HepG2 (cell line): ENCODE data around the gene TJP3. TPM values are rescaled to one million over a fixed set of nuclear protein-coding genes. Genes with fewer than 3 reads are reported as not detected.

Experiments
- AGO2 ChIP-seq: fragments of 200-400 bp; formaldehyde crosslinking; optimal IDR thresholded peaks from 2 replicates; pipeline ENCODE3; 2017; ENCODE audit warnings: mild to moderate bottlenecking, low read depth, low read length, moderate library complexity
- ATF4 ChIP-seq, 2 experiments: fragments of 450-650 bp in 1 of 2; sonication (generic) in 1 of 2; formaldehyde crosslinking; IDR thresholded peaks; 2 replicates each; pipeline versions ENCODE4 v1.5.0 to v1.8.0; 2020 to 2022; ENCODE audit warnings: mild to moderate bottlenecking in 1 of 2, missing genetic modification reagents in 1 of 2
- FOXK1 ChIP-seq: sonication (generic); formaldehyde crosslinking; IDR thresholded peaks from 2 replicates; pipeline ENCODE4 v1.4.0; 2020; ENCODE audit warnings: low read depth, missing genetic modification reagents, borderline replicate concordance
- LBX2 ChIP-seq: sonication (generic); formaldehyde crosslinking; IDR thresholded peaks from 2 replicates; pipeline ENCODE4 v1.5.0; 2020; ENCODE audit warnings: missing genetic modification reagents, mild to moderate bottlenecking, borderline replicate concordance
- MAF1 ChIP-seq: sonication (generic); formaldehyde crosslinking; IDR thresholded peaks from 2 replicates; pipeline ENCODE4 v1.5.0; 2020; ENCODE audit warnings: missing genetic modification reagents, borderline replicate concordance
- MATR3 ChIP-seq: sonication (generic); formaldehyde crosslinking; IDR thresholded peaks from 2 replicates; pipeline ENCODE4 v1.4.0; 2020; ENCODE audit warnings: missing genetic modification reagents
- NONO ChIP-seq, 2 experiments: fragments of 450-650 bp in 1 of 2; sonication (generic) in 1 of 2; formaldehyde crosslinking in 1 of 2; IDR thresholded peaks in 1 of 2; conservative IDR thresholded peaks in 1 of 2; 2 replicates each; pipeline versions ENCODE4 v1.6.1 to v1.8.0; 2017 to 2022; ENCODE audit warnings: mild to moderate bottlenecking in 1 of 2, missing genetic modification reagents in 1 of 2, moderate library complexity in 1 of 2
- ZNF30 ChIP-seq: sonication (generic); formaldehyde crosslinking; IDR thresholded peaks from 2 replicates; pipeline ENCODE4 v1.5.0; 2020; ENCODE audit warnings: mild to moderate bottlenecking, missing genetic modification reagents
- ZNF362 ChIP-seq: sonication (generic); formaldehyde crosslinking; IDR thresholded peaks from 2 replicates; pipeline ENCODE4 v1.4.0; 2020; ENCODE audit warnings: missing genetic modification reagents, mild to moderate bottlenecking, borderline replicate concordance
- ZNF430 ChIP-seq: sonication (generic); formaldehyde crosslinking; IDR thresholded peaks from 2 replicates; pipeline ENCODE4 v1.9.0; 2021; ENCODE audit warnings: mild to moderate bottlenecking, missing genetic modification reagents
- ZNF557 ChIP-seq: sonication (generic); formaldehyde crosslinking; IDR thresholded peaks from 2 replicates; pipeline ENCODE4 v1.4.0; 2020; ENCODE audit warnings: missing genetic modification reagents
- ZNF747 ChIP-seq: sonication (generic); formaldehyde crosslinking; IDR thresholded peaks from 2 replicates; pipeline ENCODE4 v1.8.1; 2023; ENCODE audit warnings: missing genetic modification reagents, mild to moderate bottlenecking, borderline replicate concordance
- ZNF781 ChIP-seq: sonication (generic); formaldehyde crosslinking; IDR thresholded peaks from 2 replicates; pipeline ENCODE4 v1.5.1; 2020; ENCODE audit warnings: borderline replicate concordance, mild to moderate bottlenecking, missing genetic modification reagents; ENCODE audit errors: not compliant biosample characterization
- polyA plus RNA-seq, 8 experiments: library from polyadenylated mRNA; depleted of rRNA in 3 of 8; stranded (reverse) in 7 of 8; unstranded in 1 of 8; fragments of >200 nt; fragmentation: Illumina TruSeq in 4 of 8; extraction: Trizol in 4 of 8; gene quantifications; 2 replicates each; pipeline versions ENCODE4 v1.2.1 to v1.2.3, GENCODE V29; 2011 to 2016; ENCODE audit warnings: low read depth in 4 of 8, missing spikeins in 1 of 8, mixed read lengths in 1 of 8; ENCODE audit not compliant: insufficient read depth in 1 of 8
- total RNA-seq, 5 experiments: library from RNA; depleted of rRNA; stranded (reverse); fragments of >200 nt; fragmentation: Illumina TruSeq; extraction: Trizol; gene quantifications; 2 replicates each; pipeline ENCODE4 v1.2.3, GENCODE V29; 2016; ENCODE audit warnings: low read depth in 1 of 5
- TF ChIP-seq, protein P1 (sequence below): sonication (generic); formaldehyde crosslinking; IDR thresholded peaks from 2 replicates; pipeline ENCODE4 v1.4.0; 2020; ENCODE audit warnings: mild to moderate bottlenecking, missing genetic modification reagents, borderline replicate concordance
- TF ChIP-seq, protein P2 (sequence below): sonication (generic); formaldehyde crosslinking; IDR thresholded peaks from 2 replicates; pipeline ENCODE4 v1.5.1; 2020; ENCODE audit warnings: mild to moderate bottlenecking, missing genetic modification reagents, moderate library complexity
- TF ChIP-seq, protein P3 (sequence below): sonication (generic); formaldehyde crosslinking; IDR thresholded peaks from 2 replicates; pipeline ENCODE4 v1.8.1; 2023; ENCODE audit warnings: mild to moderate bottlenecking, inconsistent platforms, moderate library complexity, missing genetic modification reagents, borderline replicate concordance

Gene TJP3
- total and polyA plus RNA-seq, 2 of the 13 experiments (the other 11 are each of a cell fraction or from before 2014, with no cell fraction given): 2.3 to 21.5 TPM

- TF ChIP-seq ZNF747 (CRISPR knock-in tag) (no peak), ATF4 (CRISPR knock-in tag; IDR thresholded peaks at IDR 0.05) (no peak), AGO2 (peak; percentile 12), ZNF557 (CRISPR knock-in tag) (no peak), ZNF430 (0 out of 2 replicates have a peak, but pooled peaks have one; percentile 25), NONO (IDR thresholded peaks at IDR 0.05) (no peak), NONO (CRISPR knock-in tag; conservative IDR thresholded peaks at IDR 0.05) (no peak), ZNF30 (no peak), MATR3 (CRISPR knock-in tag) (no peak), ZNF362 (no peak), MAF1 (no peak), ZNF781 (no peak), LBX2 (CRISPR knock-in tag) (no peak), FOXK1 (CRISPR knock-in tag) (no peak)
- TF ChIP-seq, protein P1, sequence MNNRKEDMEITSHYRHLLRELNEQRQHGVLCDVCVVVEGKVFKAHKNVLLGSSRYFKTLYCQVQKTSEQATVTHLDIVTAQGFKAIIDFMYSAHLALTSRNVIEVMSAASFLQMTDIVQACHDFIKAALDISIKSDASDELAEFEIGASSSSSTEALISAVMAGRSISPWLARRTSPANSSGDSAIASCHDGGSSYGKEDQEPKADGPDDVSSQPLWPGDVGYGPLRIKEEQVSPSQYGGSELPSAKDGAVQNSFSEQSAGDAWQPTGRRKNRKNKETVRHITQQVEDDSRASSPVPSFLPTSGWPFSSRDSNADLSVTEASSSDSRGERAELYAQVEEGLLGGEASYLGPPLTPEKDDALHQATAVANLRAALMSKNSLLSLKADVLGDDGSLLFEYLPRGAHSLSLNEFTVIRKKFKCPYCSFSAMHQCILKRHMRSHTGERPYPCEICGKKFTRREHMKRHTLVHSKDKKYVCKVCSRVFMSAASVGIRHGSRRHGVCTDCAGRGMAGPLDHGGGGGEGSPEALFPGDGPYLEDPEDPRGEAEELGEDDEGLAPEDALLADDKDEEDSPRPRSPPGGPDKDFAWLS (CRISPR knock-in tag): no peak
- TF ChIP-seq, protein P2, sequence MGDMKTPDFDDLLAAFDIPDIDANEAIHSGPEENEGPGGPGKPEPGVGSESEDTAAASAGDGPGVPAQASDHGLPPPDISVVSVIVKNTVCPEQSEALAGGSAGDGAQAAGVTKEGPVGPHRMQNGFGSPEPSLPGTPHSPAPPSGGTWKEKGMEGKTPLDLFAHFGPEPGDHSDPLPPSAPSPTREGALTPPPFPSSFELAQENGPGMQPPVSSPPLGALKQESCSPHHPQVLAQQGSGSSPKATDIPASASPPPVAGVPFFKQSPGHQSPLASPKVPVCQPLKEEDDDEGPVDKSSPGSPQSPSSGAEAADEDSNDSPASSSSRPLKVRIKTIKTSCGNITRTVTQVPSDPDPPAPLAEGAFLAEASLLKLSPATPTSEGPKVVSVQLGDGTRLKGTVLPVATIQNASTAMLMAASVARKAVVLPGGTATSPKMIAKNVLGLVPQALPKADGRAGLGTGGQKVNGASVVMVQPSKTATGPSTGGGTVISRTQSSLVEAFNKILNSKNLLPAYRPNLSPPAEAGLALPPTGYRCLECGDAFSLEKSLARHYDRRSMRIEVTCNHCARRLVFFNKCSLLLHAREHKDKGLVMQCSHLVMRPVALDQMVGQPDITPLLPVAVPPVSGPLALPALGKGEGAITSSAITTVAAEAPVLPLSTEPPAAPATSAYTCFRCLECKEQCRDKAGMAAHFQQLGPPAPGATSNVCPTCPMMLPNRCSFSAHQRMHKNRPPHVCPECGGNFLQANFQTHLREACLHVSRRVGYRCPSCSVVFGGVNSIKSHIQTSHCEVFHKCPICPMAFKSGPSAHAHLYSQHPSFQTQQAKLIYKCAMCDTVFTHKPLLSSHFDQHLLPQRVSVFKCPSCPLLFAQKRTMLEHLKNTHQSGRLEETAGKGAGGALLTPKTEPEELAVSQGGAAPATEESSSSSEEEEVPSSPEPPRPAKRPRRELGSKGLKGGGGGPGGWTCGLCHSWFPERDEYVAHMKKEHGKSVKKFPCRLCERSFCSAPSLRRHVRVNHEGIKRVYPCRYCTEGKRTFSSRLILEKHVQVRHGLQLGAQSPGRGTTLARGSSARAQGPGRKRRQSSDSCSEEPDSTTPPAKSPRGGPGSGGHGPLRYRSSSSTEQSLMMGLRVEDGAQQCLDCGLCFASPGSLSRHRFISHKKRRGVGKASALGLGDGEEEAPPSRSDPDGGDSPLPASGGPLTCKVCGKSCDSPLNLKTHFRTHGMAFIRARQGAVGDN (CRISPR knock-in tag): peak; percentile 69; the same call in 1 of the 2 replicates
- TF ChIP-seq, protein P3, sequence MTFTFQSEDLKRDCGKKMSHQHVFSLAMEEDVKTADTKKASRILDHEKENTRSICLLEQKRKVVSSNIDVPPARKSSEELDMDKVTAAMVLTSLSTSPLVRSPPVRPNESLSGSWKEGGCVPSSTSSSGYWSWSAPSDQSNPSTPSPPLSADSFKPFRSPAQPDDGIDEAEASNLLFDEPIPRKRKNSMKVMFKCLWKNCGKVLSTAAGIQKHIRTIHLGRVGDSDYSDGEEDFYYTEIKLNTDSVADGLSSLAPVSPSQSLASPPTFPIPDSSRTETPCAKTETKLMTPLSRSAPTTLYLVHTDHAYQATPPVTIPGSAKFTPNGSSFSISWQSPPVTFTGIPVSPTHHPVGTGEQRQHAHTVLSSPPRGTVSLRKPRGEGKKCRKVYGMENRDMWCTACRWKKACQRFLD (CRISPR knock-in tag): no peak
Measured at GRCh38 chr19:3698974-3699740, 9.0 kb upstream of the TJP3 start (continued).
